ENCODE measurements around the gene MON2.
"Not testable (repeated sequence)": the region's sequence is repeated elsewhere in the genome, so short reads cannot be mapped to it uniquely, and the experiment has no call there.

The MON2 gene

GRCh38 chr12:62481843-62482540 lies 15.4 kb downstream of the MON2 start:
- no peak for DNase-seq

- no peak for DNase-seq
These were observed 16.1 kb downstream of the MON2 start for GRCh38 chr12:62482769-62483168.

- DNase-seq, result no peak
These were observed 17.6 kb downstream of the MON2 start for GRCh38 chr12:62484233-62484632.

- DNase-seq, result no peak
These were observed 39.2 kb downstream of the MON2 start for GRCh38 chr12:62505786-62506185.

GRCh38 chr12:62512901-62513300 lies 46.3 kb downstream of the MON2 start:
- no peak for DNase-seq

- DNase-seq, result not testable (repeated sequence)
These were observed 47.5 kb downstream of the MON2 start for GRCh38 chr12:62514080-62514479.

GRCh38 chr12:62516927-62517326 lies 50.3 kb downstream of the MON2 start:
- DNase-seq, result no peak

- no peak for DNase-seq
These were observed 51.3 kb downstream of the MON2 start for GRCh38 chr12:62517887-62518286.

GRCh38 chr12:62519043-62519442 lies 52.4 kb downstream of the MON2 start:
- DNase-seq, result no peak

- no peak for DNase-seq
These were observed 53.7 kb downstream of the MON2 start for GRCh38 chr12:62520361-62520760.

GRCh38 chr12:62522984-62523383 lies 56.4 kb downstream of the MON2 start:
- no peak for DNase-seq

GRCh38 chr12:62523619-62524018 lies 57.0 kb downstream of the MON2 start:
- DNase-seq, result no peak

- DNase-seq, result no peak
These were observed 58.6 kb downstream of the MON2 start for GRCh38 chr12:62525271-62525670.

GRCh38 chr12:62530596-62530995 lies 64.0 kb downstream of the MON2 start:
- no peak for DNase-seq

GRCh38 chr12:62532333-62532732 lies 65.7 kb downstream of the MON2 start:
- DNase-seq, result no peak

GRCh38 chr12:62533087-62533754 lies 66.6 kb downstream of the MON2 start:
- no peak for DNase-seq

- DNase-seq, result no peak
These were observed 67.1 kb downstream of the MON2 start for GRCh38 chr12:62533755-62534107.

- no peak for DNase-seq
These were observed 69.9 kb downstream of the MON2 start for GRCh38 chr12:62536546-62536945.

- no peak for DNase-seq
These were observed 70.9 kb downstream of the MON2 start for GRCh38 chr12:62537551-62537950.

- no peak for DNase-seq
These were observed 73.7 kb downstream of the MON2 start for GRCh38 chr12:62540354-62540753.

GRCh38 chr12:62542814-62543213 lies 76.2 kb downstream of the MON2 start:
- no peak for DNase-seq

- DNase-seq, result no peak
These were observed 76.7 kb downstream of the MON2 start for GRCh38 chr12:62543324-62543723.

- no peak for DNase-seq
These were observed 77.1 kb downstream of the MON2 start for GRCh38 chr12:62543741-62544140.

GRCh38 chr12:62552906-62553556 lies 86.4 kb downstream of the MON2 start:
- no peak for DNase-seq

All from activated CD8-positive, alpha-beta memory T cell treated with anti-CD3 and anti-CD28 coated beads, Interleukin-2, amount 50 U/mL, for 4 hours (primary cell).